H1 (cell line): ENCODE data around the gene EME2. TPM values are rescaled to one million over a fixed set of nuclear protein-coding genes. Genes with fewer than 3 reads are reported as not detected.
A peak's percentile ranks its signal among the peaks of the same experiment; 100 is the strongest.

Experiments
- GTF2F1 ChIP-seq: IDR thresholded peaks from 2 replicates; pipeline ENCODE4 v1.6.1; 2012; ENCODE audit warnings: low read depth, low read length, improper control_type of control experiment, borderline replicate concordance
- KDM4A ChIP-seq: IDR thresholded peaks from one replicate; pipeline ENCODE4 v1.7.1; 2012; ENCODE audit warnings: low read depth, mild to moderate bottlenecking, moderate library complexity, low read length, inconsistent platforms; ENCODE audit not compliant: severe bottlenecking
- KDM5A ChIP-seq: fragments of 200-600 bp; IDR thresholded peaks from 2 replicates; pipeline ENCODE4 v1.7.1; 2012; ENCODE audit warnings: mild to moderate bottlenecking, low read length, inconsistent platforms, mixed read lengths
- RAD21 ChIP-seq, 2 experiments: IDR thresholded peaks in 1 of 2; conservative IDR thresholded peaks in 1 of 2; 2 replicates each; pipeline ENCODE4 v1.6.1; 2011; ENCODE audit warnings: low read depth in 2 of 2, low read length in 2 of 2, improper control_type of control experiment in 1 of 2, inconsistent platforms in 1 of 2, mild to moderate bottlenecking in 1 of 2, moderate library complexity in 1 of 2
- RBBP5 ChIP-seq: IDR thresholded peaks from 2 replicates; pipeline ENCODE4 v1.7.1; 2012; ENCODE audit warnings: low read depth, mild to moderate bottlenecking, inconsistent platforms, low read length, moderate library complexity, borderline replicate concordance
- SP2 ChIP-seq: IDR thresholded peaks from 2 replicates; pipeline ENCODE4 v1.6.1; 2012; ENCODE audit warnings: mild to moderate bottlenecking, low read length, inconsistent platforms
- TBP ChIP-seq: IDR thresholded peaks from 2 replicates; pipeline ENCODE4 v1.6.1; 2011; ENCODE audit warnings: low read depth, low read length, improper control_type of control experiment
- TCF12 ChIP-seq: IDR thresholded peaks from 2 replicates; pipeline ENCODE4 v1.6.1; 2011; ENCODE audit warnings: low read depth, mild to moderate bottlenecking, low read length
- polyA plus RNA-seq, 7 experiments: library from polyadenylated mRNA; depleted of rRNA in 3 of 7; stranded (reverse) in 5 of 7; unstranded in 2 of 7; fragments of >200 nt in 5 of 7; fragments of 200-250 nt in 2 of 7; gene quantifications; 1 replicate in 5 of 7; 2 replicates in 1 of 7; 4 replicates in 1 of 7; pipeline versions ENCODE4 v1.2.1 to v1.2.3, GENCODE V29; 2011 to 2013; ENCODE audit warnings: missing spikeins in 2 of 7, mixed read lengths in 2 of 7
- total RNA-seq: library from RNA; stranded (reverse); fragmentation: NEBNext Ultra II Directional; extraction: Animal tissue kit (Norgen Biotek cat#: 25700); gene quantifications from 2 replicates; pipeline ENCODE4 v1.2.1, GENCODE V29; 2021
- TF ChIP-seq, protein P1 (sequence below), 3 experiments: IDR thresholded peaks; 1 replicate in 2 of 3; 2 replicates in 1 of 3; pipeline versions ENCODE4 v1.5.1 to v1.6.1; 2011; ENCODE audit warnings: low read length in 3 of 3, mild to moderate bottlenecking in 3 of 3, inconsistent platforms in 2 of 3, low read depth in 1 of 3, moderate library complexity in 1 of 3; ENCODE audit not compliant: insufficient read depth in 1 of 3; ENCODE audit errors: control extremely low read depth in 1 of 3
- TF ChIP-seq, protein P2 (sequence below): IDR thresholded peaks from 2 replicates; pipeline ENCODE4 v1.6.1; 2012; ENCODE audit warnings: inconsistent platforms

EME2 gene
- total and polyA plus RNA-seq, 2 of the 8 experiments (the other 6 are each of a cell fraction or from before 2014, with no cell fraction given), result 13.1 to 19.7 TPM

DNA sequence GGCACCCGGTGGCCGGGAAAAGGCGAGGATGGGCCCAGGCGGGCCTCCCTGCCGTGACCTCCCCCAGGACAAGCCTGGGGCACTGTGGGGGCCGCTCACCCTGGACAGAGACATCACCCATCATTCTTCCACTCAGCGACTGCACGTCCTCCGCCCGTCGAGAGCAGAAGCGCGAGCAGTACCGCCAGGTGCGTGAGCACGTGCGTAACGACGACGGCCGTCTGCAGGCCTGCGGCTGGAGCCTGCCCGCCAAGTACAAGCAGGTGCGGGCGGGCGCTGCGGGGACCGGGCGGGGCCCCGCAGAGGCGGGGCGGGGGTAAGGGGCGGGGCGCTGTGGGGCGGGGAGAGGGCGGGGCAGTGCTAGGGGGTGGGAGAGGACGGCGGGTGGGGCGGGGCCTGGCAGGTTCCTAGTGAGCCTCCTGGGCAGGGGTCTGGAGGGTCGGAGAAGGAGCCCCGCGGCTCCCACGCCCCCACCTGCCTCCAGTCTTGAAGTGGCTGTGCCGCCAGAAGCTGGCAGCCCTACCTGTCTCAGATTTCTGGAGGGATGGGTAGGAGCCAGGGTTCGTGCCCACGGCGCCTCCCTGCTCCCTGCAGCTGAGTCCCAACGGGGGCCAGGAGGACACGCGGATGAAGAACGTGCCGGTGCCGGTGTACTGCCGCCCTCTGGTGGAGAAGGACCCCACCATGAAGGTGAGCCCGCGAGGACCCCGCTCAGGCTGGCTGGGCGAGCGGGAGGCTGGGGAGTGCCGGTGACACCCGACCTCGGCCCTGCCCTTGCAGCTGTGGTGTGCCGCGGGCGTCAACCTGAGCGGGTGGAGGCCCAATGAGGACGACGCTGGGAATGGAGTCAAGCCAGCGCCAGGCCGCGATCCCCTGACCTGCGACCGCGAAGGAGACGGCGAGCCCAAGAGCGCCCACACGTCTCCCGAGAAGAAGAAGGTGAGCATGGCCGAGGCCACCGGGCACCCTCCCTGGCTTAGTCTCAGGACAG, 8.8 kb upstream of the EME2 start (continued):
- TF ChIP-seq, protein P1, sequence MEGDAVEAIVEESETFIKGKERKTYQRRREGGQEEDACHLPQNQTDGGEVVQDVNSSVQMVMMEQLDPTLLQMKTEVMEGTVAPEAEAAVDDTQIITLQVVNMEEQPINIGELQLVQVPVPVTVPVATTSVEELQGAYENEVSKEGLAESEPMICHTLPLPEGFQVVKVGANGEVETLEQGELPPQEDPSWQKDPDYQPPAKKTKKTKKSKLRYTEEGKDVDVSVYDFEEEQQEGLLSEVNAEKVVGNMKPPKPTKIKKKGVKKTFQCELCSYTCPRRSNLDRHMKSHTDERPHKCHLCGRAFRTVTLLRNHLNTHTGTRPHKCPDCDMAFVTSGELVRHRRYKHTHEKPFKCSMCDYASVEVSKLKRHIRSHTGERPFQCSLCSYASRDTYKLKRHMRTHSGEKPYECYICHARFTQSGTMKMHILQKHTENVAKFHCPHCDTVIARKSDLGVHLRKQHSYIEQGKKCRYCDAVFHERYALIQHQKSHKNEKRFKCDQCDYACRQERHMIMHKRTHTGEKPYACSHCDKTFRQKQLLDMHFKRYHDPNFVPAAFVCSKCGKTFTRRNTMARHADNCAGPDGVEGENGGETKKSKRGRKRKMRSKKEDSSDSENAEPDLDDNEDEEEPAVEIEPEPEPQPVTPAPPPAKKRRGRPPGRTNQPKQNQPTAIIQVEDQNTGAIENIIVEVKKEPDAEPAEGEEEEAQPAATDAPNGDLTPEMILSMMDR (IDR thresholded peaks at IDR 0.05; ENCODE audit: control extremely low read depth in 1 of 3, insufficient read depth in 1 of 3, low read depth in 1 of 3, low read length in 3 of 3), result peak in 2 of 3 experiments; percentile 66 to 82; a peak in 3 of 4 replicates
- TF ChIP-seq SP2 (no peak), RBBP5 (no peak), KDM5A (no peak), RAD21 (IDR thresholded peaks at IDR 0.05 in 1 of 2, conservative IDR thresholded peaks at IDR 0.05 in 1 of 2; ENCODE audit: low read depth in 2 of 2, low read length in 2 of 2) (peak; percentile 71 to 75), TCF12 (peak; percentile 78; the same call in 1 of the 2 replicates), KDM4A (peak; percentile 46), GTF2F1 (0 out of 2 replicates have a peak, but pooled peaks have one; percentile 40), TBP (peak; percentile 31; the same call in 1 of the 2 replicates)
- TF ChIP-seq, protein P2, sequence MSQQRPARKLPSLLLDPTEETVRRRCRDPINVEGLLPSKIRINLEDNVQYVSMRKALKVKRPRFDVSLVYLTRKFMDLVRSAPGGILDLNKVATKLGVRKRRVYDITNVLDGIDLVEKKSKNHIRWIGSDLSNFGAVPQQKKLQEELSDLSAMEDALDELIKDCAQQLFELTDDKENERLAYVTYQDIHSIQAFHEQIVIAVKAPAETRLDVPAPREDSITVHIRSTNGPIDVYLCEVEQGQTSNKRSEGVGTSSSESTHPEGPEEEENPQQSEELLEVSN, result peak; percentile 99
